Measurements from ENCODE around the gene PGM5. TPM values are rescaled to one million over a fixed set of nuclear protein-coding genes. Genes with fewer than 3 reads are reported as not detected.

PGM5 gene
- total RNA-seq, 1 experiment from 2014 or later = 4.2 TPM

DNA sequence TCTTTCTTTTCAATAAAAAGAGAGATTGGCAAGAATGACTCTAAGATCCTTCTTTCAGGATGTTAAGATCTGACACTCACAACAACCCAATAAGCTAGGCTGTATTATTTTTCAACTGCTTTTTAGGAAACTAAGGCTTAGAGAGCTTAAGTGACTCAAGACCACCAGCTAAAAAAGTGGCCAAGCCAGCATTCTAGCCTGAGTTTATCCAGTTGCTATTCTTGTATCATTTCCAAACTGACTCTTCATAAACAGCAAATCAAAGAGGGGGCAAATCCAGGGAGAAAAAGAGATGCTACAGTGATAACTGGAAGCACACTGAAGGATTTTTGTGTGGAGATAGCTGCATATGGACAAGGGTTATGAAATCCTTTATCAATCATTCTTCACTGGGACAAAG lies 137.1 kb downstream of the PGM5 start:
- POLR2A ChIA-PET = no interaction called here
- H3K4me1 Mint-ChIP-seq (ENCODE audit: low read depth, unreplicated experiment) = no peaks in the 10 kb centered on the region

DNA sequence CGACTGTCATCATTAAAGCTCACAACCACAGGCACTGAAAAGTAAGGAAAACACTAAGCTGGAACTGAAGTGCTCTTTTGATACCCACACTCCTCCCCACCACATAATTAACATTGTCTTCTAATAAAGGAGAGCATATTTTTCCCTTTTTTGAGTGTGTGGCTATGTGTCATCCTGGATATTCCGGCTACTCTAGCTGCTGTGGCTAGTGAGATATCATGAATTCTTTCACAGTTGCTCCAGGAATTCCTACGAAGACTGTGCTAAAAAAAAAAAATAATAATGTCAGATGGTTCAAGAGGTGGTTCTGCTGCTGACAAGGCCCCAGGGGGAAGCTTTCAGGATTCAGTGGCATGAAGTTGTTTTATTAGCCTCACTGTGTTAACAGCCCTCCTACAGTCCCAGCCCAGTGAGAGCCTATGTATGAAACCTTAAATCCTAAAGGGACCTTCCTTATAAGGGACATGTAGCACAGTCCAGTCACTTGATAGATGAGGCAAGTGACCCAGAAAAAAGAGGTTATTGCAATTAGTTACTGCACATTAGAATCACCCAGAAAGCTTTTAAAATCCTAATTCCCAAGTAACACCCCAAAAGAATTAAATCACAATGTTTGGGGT lies 137.7 kb downstream of the PGM5 start:
- TF ChIP-seq CTCF (IDR thresholded peaks at IDR 0.05; ENCODE audit: insufficient read depth in 1 of 2, low read depth in 1 of 2, low read length in 1 of 2, severe bottlenecking in 1 of 2, unreplicated experiment in 1 of 2) = no peak

More for the DNA sequence above, 137.1 kb downstream of the PGM5 start:
- no peak overlapping the region for H3K27ac Mint-ChIP-seq (ENCODE audit: unreplicated experiment)
- Histone ChIP-seq H3K4me3 (ENCODE audit: low read depth, low read length) (no peak overlapping the region), H3K27me3 (replicated peaks; ENCODE audit: control insufficient read depth, insufficient read depth, low read length) (no peaks in the 10 kb centered on the region), H3K4me1 (no peaks in the 10 kb centered on the region), H3K9me3 (no peaks in the 10 kb centered on the region), H3K36me3 (ENCODE audit: control insufficient read depth, insufficient read depth, low read length) (no peaks in the 10 kb centered on the region)
- H3K27me3 Mint-ChIP-seq (ENCODE audit: insufficient read depth, unreplicated experiment) = no peaks in the 10 kb centered on the region
- no peaks in the 10 kb centered on the region for H3K36me3 Mint-ChIP-seq (ENCODE audit: insufficient read depth, unreplicated experiment)
- intact Hi-C loops (cut with micrococcal nuclease; ENCODE audit: unreplicated experiment) = no loop called here
- no peak overlapping the region for H3K4me3 Mint-ChIP-seq (ENCODE audit: unreplicated experiment)
- no TSS peak for BruUV-seq (replicated peaks)
- TF ChIP-seq CTCF (IDR thresholded peaks at IDR 0.05; ENCODE audit: insufficient read depth in 1 of 2, low read depth in 1 of 2, low read length in 1 of 2, severe bottlenecking in 1 of 2, unreplicated experiment in 1 of 2) = no peak
- H3K9me3 Mint-ChIP-seq (ENCODE audit: unreplicated experiment) = no peaks in the 10 kb centered on the region
- CTCF ChIA-PET = no interaction called here
- no peak for DNase-seq

DNA sequence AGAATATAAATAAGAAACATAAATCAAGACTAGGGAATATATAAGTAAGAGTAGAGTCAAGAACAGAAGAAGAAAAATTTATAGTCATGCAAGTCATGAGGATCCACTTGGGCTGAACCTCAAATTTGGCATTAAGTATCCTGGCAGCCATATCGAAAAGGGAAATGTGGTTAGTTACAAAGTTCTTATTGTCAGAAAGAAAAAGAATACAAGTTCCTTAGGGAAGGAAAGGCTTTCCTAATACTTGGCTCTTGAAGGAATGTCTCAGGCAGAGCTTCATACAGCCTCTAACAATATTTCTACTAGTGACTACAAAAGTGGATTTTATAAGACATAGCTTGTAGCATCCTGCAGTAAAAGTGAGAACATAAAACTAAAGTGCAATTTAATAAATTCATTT lies 138.8 kb downstream of the PGM5 start:
- no peak overlapping the region for H3K27ac Mint-ChIP-seq (ENCODE audit: unreplicated experiment)
- no peak for DNase-seq
- intact Hi-C loops (cut with micrococcal nuclease; ENCODE audit: unreplicated experiment) = no loop called here
- H3K4me3 ChIP-seq (ENCODE audit: low read depth, low read length) = no peak overlapping the region
- no TSS peak for BruUV-seq (replicated peaks)
- H3K9me3 ChIP-seq = no peaks in the 10 kb centered on the region
- H3K9me3 Mint-ChIP-seq (ENCODE audit: unreplicated experiment) = no peaks in the 10 kb centered on the region
- no peak for TF ChIP-seq CTCF (IDR thresholded peaks at IDR 0.05; ENCODE audit: insufficient read depth in 1 of 2, low read depth in 1 of 2, low read length in 1 of 2, severe bottlenecking in 1 of 2, unreplicated experiment in 1 of 2)
- H3K27me3 Mint-ChIP-seq (ENCODE audit: insufficient read depth, unreplicated experiment) = no peaks in the 10 kb centered on the region
- H3K4me3 Mint-ChIP-seq (ENCODE audit: unreplicated experiment) = no peak overlapping the region
- H3K36me3 ChIP-seq (ENCODE audit: control insufficient read depth, insufficient read depth, low read length) = no peaks in the 10 kb centered on the region
- POLR2A ChIA-PET = no interaction called here
- H3K4me1 ChIP-seq = no peaks in the 10 kb centered on the region
- no peaks in the 10 kb centered on the region for H3K4me1 Mint-ChIP-seq (ENCODE audit: low read depth, unreplicated experiment)
- CTCF ChIA-PET = no interaction called here
- no peaks in the 10 kb centered on the region for H3K27me3 ChIP-seq (replicated peaks; ENCODE audit: control insufficient read depth, insufficient read depth, low read length)
- no peaks in the 10 kb centered on the region for H3K36me3 Mint-ChIP-seq (ENCODE audit: insufficient read depth, unreplicated experiment)

More for the DNA sequence above, 137.7 kb downstream of the PGM5 start:
- no peak overlapping the region for H3K4me3 ChIP-seq (ENCODE audit: low read depth, low read length)
- H3K36me3 Mint-ChIP-seq (ENCODE audit: insufficient read depth, unreplicated experiment) = no peaks in the 10 kb centered on the region
- no peak overlapping the region for H3K4me3 Mint-ChIP-seq (ENCODE audit: unreplicated experiment)
- H3K27me3 Mint-ChIP-seq (ENCODE audit: insufficient read depth, unreplicated experiment) = no peaks in the 10 kb centered on the region
- intact Hi-C loops (cut with micrococcal nuclease; ENCODE audit: unreplicated experiment) = no loop called here
- H3K9me3 ChIP-seq = no peaks in the 10 kb centered on the region
- CTCF ChIA-PET = no interaction called here
- no peaks in the 10 kb centered on the region for H3K27me3 ChIP-seq (replicated peaks; ENCODE audit: control insufficient read depth, insufficient read depth, low read length)
- H3K36me3 ChIP-seq (ENCODE audit: control insufficient read depth, insufficient read depth, low read length) = no peaks in the 10 kb centered on the region
- H3K4me1 Mint-ChIP-seq (ENCODE audit: low read depth, unreplicated experiment) = no peaks in the 10 kb centered on the region
- POLR2A ChIA-PET = no interaction called here
- no peak overlapping the region for H3K27ac Mint-ChIP-seq (ENCODE audit: unreplicated experiment)
- no TSS peak for BruUV-seq (replicated peaks)
- H3K9me3 Mint-ChIP-seq (ENCODE audit: unreplicated experiment) = no peaks in the 10 kb centered on the region
- H3K4me1 ChIP-seq = no peaks in the 10 kb centered on the region
- DNase-seq = no peak
